Gastrocnemius medialis (tissue), 4 donors: ENCODE data around the gene AOC2.

Source experiments
- POLR2A ChIP-seq, 2 donors: fragments of 450-650 bp; IDR thresholded peaks; one replicate each; pipeline ENCODE4 v1.6.1; 2017; ENCODE audit warnings: antibody characterized with exemption in 2 of 2, mild to moderate bottlenecking in 2 of 2, moderate library complexity in 2 of 2
- TF ChIP-seq, protein P1 (sequence below), 5 experiments: fragments of 450-650 bp in 3 of 5; fragments of 200-600 bp in 2 of 5; sonication (generic) in 2 of 5; IDR thresholded peaks in 4 of 5; conservative IDR thresholded peaks in 1 of 5; 1 replicate in 4 of 5; 2 replicates in 1 of 5; pipeline ENCODE4 v1.5.1; 2016 to 2019; ENCODE audit warnings: antibody characterized with exemption in 5 of 5, mild to moderate bottlenecking in 3 of 5, moderate library complexity in 3 of 5

DNA sequence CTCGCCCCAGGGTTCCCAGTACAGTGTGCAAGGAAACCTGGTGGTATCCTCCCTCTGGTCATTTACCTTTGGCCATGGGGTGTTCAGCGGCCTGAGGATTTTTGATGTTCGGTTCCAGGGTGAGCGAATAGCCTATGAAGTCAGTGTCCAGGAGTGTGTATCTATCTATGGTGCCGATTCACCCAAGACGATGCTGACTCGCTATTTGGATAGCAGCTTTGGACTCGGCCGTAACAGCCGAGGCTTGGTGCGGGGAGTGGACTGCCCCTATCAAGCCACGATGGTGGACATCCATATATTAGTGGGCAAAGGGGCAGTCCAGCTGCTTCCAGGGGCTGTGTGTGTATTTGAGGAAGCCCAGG is 1.2 kb downstream of the AOC2 start:
- TF ChIP-seq POLR2A (IDR thresholded peaks at IDR 0.05), result no peak
- TF ChIP-seq, protein P1, sequence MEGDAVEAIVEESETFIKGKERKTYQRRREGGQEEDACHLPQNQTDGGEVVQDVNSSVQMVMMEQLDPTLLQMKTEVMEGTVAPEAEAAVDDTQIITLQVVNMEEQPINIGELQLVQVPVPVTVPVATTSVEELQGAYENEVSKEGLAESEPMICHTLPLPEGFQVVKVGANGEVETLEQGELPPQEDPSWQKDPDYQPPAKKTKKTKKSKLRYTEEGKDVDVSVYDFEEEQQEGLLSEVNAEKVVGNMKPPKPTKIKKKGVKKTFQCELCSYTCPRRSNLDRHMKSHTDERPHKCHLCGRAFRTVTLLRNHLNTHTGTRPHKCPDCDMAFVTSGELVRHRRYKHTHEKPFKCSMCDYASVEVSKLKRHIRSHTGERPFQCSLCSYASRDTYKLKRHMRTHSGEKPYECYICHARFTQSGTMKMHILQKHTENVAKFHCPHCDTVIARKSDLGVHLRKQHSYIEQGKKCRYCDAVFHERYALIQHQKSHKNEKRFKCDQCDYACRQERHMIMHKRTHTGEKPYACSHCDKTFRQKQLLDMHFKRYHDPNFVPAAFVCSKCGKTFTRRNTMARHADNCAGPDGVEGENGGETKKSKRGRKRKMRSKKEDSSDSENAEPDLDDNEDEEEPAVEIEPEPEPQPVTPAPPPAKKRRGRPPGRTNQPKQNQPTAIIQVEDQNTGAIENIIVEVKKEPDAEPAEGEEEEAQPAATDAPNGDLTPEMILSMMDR (IDR thresholded peaks at IDR 0.05 in 4 of 5, conservative IDR thresholded peaks at IDR 0.05 in 1 of 5), result no peak
